ENCODE results near the gene PPL.
A peak's percentile ranks its signal among the peaks of the same experiment; 100 is the strongest.
"Not testable (repeated sequence)": the region's sequence is repeated elsewhere in the genome, so short reads cannot be mapped to it uniquely, and the experiment has no call there.

The PPL gene

GRCh38 chr16:4958510-4959438 is 21.8 kb upstream of the PPL start:
- no peak for DNase-seq

- peak; percentile 94 for DNase-seq
Measured at GRCh38 chr16:4957720-4958509, 21.0 kb upstream of the PPL start, which contains the start of gene SEC14L5. TSS of gene SEC14L5 (plus strand) at chr16:4958330. CDS start at chr16:4959324, 994 bp downstream.

GRCh38 chr16:4957420-4957719 is 20.4 kb upstream of the PPL start:
- no peak for DNase-seq

- no peak for DNase-seq
Measured at GRCh38 chr16:4954714-4955113, 17.8 kb upstream of the PPL start.

- DNase-seq = not testable (repeated sequence)
Measured at GRCh38 chr16:4951583-4951982, 14.6 kb upstream of the PPL start.

DNA sequence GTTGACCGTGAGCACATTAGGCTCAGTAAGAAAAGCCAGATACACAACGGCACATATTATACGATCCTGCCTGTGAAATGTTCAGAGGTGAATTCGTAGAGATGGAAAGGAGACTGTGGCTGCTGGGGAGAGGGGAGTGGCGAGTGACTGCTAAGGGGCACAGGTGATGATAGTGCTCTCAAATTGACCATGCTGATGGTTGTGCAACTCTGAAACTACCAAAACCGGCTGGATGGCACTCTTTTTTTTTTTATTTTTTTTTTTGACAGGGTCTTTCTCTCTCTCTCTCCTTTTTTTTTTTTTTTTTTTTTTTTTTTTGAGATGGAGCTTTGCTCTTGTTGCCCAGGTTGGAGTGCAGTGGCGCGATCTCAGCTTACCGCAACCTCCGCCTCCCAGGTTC is 13.0 kb upstream of the PPL start:
- no peak for DNase-seq

DNA sequence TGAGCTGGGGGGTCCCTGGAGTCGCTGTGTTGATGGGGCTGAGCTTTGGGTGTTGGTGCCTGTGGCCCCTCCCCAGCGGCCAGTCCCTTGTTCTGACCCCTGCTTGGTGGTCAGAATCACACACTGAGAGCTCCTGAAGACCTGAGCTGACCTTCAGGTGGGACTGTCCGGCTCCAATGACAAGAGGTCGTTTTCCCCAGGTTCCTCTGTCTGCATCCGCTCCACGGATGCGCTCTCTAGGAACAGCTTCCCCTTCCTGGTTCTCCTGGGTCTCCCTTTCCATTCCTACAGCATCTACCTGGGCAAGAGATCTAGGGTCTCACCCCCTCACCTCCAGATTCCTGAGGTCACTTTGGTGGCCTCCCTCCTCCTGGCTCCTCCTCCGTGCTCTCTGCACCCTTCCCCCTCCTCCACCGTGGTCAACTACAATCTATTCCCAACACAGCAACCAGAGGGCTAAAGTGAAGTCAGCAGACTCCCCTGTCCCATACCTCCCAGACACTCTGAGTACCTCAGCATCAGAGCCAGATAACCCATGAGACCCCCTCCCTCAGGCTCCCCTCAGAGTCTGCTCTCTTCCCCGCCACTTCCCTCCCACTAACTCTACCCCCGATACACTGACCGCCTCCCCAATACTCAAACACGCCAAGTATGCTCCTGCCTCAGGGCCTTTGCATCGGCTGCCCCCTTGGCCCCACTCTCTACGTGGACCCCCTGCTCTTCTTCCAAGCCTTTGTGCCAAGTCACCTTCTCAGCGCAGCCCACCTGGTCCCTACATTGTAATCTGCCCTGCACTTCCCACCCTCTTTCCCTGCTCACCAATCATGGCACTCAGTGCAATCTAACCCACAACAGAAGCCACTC is 12.2 kb upstream of the PPL start:
- DNase-seq = no peak

DNA sequence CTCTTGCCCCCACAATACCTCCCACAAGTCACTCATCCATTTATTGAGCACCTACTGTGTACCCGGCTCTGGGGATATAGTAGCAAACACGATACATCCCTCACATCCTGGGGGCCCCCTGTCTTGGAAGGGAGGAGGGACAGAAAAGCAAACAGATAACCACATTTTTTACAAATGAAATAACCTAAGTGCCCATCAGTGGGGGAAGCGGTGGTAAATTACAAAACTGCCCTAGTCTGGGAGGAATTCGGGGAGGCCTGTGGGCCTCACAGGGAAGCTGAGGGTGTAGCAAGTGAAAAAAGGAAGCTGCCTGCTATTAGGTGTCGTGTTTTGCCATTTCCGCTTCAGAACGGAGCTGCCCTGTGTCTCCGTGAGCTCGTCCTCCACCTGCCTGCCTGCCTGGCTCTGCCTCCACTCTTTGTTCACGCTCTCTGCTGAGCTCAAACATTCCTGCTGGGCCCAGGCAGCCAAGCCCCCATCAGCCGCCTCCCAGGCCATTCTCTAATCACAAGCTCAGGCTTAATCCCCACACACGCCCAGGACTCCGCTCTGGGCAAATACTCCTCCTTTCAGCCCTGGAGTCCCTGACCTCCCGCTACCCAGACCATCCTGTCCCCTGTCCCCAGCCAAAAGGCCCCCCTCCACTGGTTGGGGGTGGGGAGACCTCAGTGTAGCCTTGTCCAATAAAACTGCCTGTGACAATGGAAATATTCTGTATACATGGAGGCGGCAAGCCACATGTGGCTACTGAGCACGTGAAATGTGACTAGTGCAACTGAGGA is 11.0 kb upstream of the PPL start:
- DNase-seq = no peak

DNA sequence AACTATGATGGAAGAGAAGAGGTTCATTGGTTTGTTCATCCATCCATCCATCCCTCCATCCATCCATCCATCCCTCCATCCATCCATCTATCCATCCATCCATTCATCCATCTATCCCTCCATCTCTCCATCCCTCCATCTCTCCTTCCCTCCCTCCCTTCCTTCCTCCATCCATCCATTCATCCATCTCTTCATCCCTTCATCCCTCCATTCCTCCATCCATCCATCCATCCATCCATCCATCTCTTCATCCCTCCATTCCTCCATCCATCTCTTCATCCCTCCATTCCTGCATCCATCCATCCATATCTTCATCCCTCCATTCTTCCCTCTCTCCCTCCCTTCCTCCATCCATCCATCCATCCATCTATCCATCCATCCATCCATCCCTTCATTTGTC is 10.0 kb upstream of the PPL start:
- DNase-seq = no peak

DNA sequence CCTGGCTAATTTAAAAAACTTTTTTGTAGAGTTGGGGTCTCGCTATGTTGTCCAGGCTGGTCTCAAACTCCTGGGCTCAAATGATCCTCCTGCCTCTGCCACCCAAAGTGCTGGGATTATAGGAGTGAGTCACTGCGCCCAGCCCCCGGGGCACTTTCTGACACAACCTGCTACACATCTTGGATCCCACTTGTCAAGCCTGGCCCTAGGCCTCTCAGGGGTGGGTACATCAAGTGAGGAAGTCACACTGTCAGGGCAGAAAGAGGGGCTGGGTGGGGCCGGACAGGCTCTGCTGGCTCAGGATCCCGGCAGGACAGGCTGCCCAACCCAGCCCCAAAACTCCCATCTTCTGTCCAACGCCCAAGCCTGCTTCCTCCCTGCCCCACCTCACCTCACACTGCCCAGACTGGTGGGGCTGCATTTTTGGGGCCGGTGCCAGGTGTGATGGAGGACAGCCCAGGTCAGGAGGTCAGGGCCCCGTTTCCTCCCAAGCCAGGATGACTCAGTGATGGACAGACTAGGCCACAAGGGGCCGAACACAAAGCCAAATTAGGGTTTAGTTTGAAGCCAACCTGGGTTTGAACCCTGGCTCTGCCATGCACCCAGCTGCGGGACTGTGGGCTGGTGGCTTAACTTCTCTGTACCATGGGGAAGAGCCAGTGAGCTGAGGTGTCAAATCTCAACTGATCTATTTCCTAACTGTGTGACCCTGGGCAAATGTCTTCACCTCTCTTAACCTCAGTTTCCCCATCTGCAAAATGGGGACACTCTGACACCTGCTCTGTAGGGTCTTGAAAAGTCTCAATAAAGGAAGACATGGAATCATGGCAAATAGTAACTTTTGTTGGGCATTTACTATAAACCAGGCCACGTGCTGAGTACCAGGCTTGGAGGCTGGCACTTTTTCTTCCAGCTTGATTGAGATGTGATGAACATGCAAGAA is 8.9 kb upstream of the PPL start:
- DNase-seq = no peak

- peak; percentile 63 for DNase-seq
Measured at GRCh38 chr16:4944333-4945281, 7.7 kb upstream of the PPL start.

- no peak for DNase-seq
Measured at GRCh38 chr16:4942481-4942880, 5.5 kb upstream of the PPL start.

- no peak for DNase-seq
Measured at GRCh38 chr16:4940719-4941118, 3.8 kb upstream of the PPL start.

DNA sequence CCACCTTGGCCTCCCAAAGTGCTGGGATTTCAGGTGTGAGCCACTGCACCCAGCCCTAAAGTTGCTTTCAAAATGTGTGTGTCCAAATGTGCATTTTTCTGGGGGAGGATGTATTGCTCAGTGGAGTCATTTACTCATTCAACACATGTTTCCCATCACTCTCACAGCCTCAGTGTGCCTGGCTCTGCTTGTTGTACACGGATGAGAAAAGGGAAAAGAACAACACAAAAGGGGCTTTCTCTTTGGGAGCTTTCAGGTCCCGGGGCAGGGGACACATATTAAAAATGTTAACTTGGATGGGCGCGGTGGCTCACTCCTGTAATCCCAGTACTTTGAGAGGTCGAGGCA is 1.7 kb upstream of the PPL start:
- no peak for DNase-seq

DNA sequence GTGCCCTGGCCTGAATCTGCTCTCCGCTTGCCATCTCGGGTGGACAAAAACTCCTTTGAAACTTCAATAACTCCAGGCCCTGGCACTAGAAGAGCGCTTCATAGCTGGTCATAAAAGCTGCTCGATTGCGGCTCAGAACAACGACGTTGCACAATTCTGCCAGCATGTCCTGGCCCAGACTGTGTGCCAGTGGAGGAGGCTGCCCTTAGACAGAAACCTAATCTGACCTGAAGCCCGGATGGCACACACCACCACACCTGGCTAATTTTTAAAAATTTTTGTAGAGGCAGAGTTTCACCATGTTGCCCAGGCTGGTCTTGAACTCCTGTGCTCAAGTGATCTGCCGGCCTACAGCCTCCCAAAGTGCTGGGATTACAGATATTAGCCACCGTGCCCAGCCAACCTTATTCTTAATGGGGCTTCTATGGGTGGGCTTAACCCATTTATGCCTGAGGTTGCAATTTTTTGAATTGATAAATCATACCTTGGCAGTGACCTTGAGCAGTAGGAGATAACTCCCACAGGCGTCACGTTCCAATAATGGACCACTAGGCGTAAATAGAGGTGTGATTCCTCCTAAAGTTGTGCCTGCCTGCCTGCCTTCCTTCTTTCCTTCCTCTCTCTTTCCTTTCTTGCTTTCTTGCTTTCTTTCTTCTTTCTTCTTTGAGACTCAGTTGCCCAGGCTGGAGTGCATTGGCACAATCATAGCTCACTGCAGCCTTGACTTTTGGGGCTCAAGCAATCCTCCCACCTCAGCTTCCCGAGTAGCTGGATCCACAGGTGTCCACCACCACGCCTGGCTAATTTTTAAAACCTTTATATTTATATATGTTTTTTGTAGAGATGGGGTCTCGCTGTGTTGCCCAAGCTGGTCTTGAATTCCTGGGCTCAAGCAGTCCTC is 1.1 kb upstream of the PPL start:
- DNase-seq = no peak

- no peak for DNase-seq
Measured at GRCh38 chr16:4936181-4936990, 562 bp downstream of the PPL start.

- no peak for DNase-seq
Measured at GRCh38 chr16:4935241-4935855, 1.6 kb downstream of the PPL start.

GRCh38 chr16:4934591-4934990 is 2.4 kb downstream of the PPL start:
- no peak for DNase-seq

All from NCI-H2029 treated with DMSO at 0.1 percent for 48 hours (cell line).